ENCODE measurements around the gene SYT1.

- TF ChIP-seq CTCF (IDR thresholded peaks at IDR 0.05) (no peak), EP300 (IDR thresholded peaks at IDR 0.05) (no peak), POLR2A (IDR thresholded peaks at IDR 0.05) (no peak)
These were observed 437.7 kb downstream of the SYT1 start for GRCh38 chr12:79302162-79302814.
